GM23338 (cell line): ENCODE results near the gene SEC22A. TPM values are rescaled to one million over a fixed set of nuclear protein-coding genes. Genes with fewer than 3 reads are reported as not detected.

Experiments
- ATAC-seq: fragments of 200-7000 bp; cut with Tn5 transposase; 3 replicates; pipeline ENCODE4 v1.9.1; 2020
- DNase-seq: peaks from one replicate; pipeline ENCODE4 v3.0.0-alpha.2; 2015; ENCODE audit warnings: low spot score
- H2AFZ ChIP-seq: fragments of 200-600 bp; sonication (generic); 2 replicates; pipeline ENCODE4 v1.8.0; 2016; ENCODE audit warnings: antibody characterized with exemption, mild to moderate bottlenecking, moderate library complexity
- H3F3A ChIP-seq: fragments of 200-600 bp; sonication (generic); replicated peaks from 2 replicates; pipeline ENCODE4 v1.8.0; 2017; ENCODE audit warnings: antibody characterized with exemption, mixed run types, low read depth
- H3K27ac ChIP-seq: fragments of 200-600 bp; sonication (generic); 2 replicates; pipeline ENCODE4 v1.6.1; 2016; ENCODE audit warnings: low read depth
- H3K27me3 ChIP-seq: fragments of 200-600 bp; sonication (generic); 2 replicates; pipeline ENCODE4 v1.8.0; 2016; ENCODE audit warnings: mild to moderate bottlenecking, mixed run types, moderate library complexity; ENCODE audit not compliant: insufficient read depth
- H3K36me3 ChIP-seq: fragments of 200-600 bp; sonication (generic); 2 replicates; pipeline ENCODE4 v1.8.0; 2016; ENCODE audit warnings: mild to moderate bottlenecking; ENCODE audit not compliant: insufficient read depth
- H3K4me1 ChIP-seq: fragments of 200-600 bp; sonication (generic); 2 replicates; pipeline ENCODE4 v1.8.0; 2016; ENCODE audit warnings: mild to moderate bottlenecking, moderate library complexity; ENCODE audit not compliant: insufficient read depth
- H3K4me2 ChIP-seq: fragments of 200-600 bp; sonication (generic); 2 replicates; pipeline ENCODE4 v1.7.1; 2017; ENCODE audit warnings: mixed run types
- H3K4me3 ChIP-seq: fragments of 200-600 bp; sonication (generic); 2 replicates; pipeline ENCODE4 v1.6.1; 2016; ENCODE audit warnings: mixed run types
- H3K79me2 ChIP-seq: fragments of 200-600 bp; sonication (generic); replicated peaks from 2 replicates; pipeline ENCODE4 v1.8.0; 2017; ENCODE audit warnings: mild to moderate bottlenecking; ENCODE audit not compliant: insufficient read depth
- H3K9me2 ChIP-seq: fragments of 200-600 bp; sonication (generic); 2 replicates; pipeline ENCODE4 v1.8.0; 2017; ENCODE audit not compliant: insufficient read depth
- H4K20me1 ChIP-seq: fragments of 200-600 bp; sonication (generic); replicated peaks from 2 replicates; pipeline ENCODE4 v1.8.0; 2017; ENCODE audit warnings: mild to moderate bottlenecking; ENCODE audit not compliant: insufficient read depth
- H3K27ac Mint-ChIP-seq: 2 replicates; pipeline ENCODE4 v1.8.0; 2020; ENCODE audit warnings: inconsistent platforms, mild to moderate bottlenecking, moderate library complexity, mixed read lengths
- H3K27me3 Mint-ChIP-seq: 3 replicates; pipeline ENCODE4 v1.8.0; 2022; ENCODE audit warnings: low read depth, mild to moderate bottlenecking, moderate library complexity, mixed read lengths, inconsistent platforms; ENCODE audit not compliant: insufficient read depth, poor library complexity
- H3K36me3 Mint-ChIP-seq: 3 replicates; pipeline ENCODE4 v1.8.0; 2021; ENCODE audit warnings: low read depth, mild to moderate bottlenecking, inconsistent platforms, moderate library complexity, mixed read lengths
- H3K4me1 Mint-ChIP-seq: 3 replicates; pipeline ENCODE4 v1.8.0; 2020; ENCODE audit warnings: mild to moderate bottlenecking, inconsistent platforms, mixed read lengths
- H3K4me3 Mint-ChIP-seq: 3 replicates; pipeline ENCODE4 v1.8.0; 2021; ENCODE audit warnings: moderate library complexity, mild to moderate bottlenecking, inconsistent platforms, mixed read lengths
- H3K9me3 Mint-ChIP-seq: 3 replicates; pipeline ENCODE4 v1.8.0; 2020; ENCODE audit warnings: moderate library complexity, mild to moderate bottlenecking, inconsistent platforms, mixed read lengths
- CREB1 ChIP-seq: fragments of 250-450 bp; sonication (Bioruptor Pico); IDR thresholded peaks from 2 replicates; pipeline ENCODE4 v1.5.0; 2020; ENCODE audit warnings: low read depth, mild to moderate bottlenecking, moderate library complexity
- JUNB ChIP-seq: IDR thresholded peaks from one replicate; pipeline ENCODE4 v1.6.1; 2016; ENCODE audit warnings: antibody characterized with exemption; ENCODE audit not compliant: unreplicated experiment
- POLR2AphosphoS5 ChIP-seq: IDR thresholded peaks from 2 replicates; pipeline ENCODE4 v1.6.1; 2016; ENCODE audit warnings: antibody characterized with exemption, low read depth
- REST ChIP-seq: IDR thresholded peaks from one replicate; pipeline ENCODE4 v1.6.1; 2018; ENCODE audit warnings: antibody characterized with exemption; ENCODE audit not compliant: unreplicated experiment
- STAT1 ChIP-seq: IDR thresholded peaks from one replicate; pipeline ENCODE4 v1.6.1; 2016; ENCODE audit warnings: antibody characterized with exemption; ENCODE audit not compliant: unreplicated experiment
- polyA plus RNA-seq: library from polyadenylated mRNA; unstranded; fragments of >200 nt; fragmentation: Nextera tagmentation; extraction: Ambion mirVana; gene quantifications from 2 replicates; pipeline ENCODE4 v1.2.1, GENCODE V29; 2016
- total RNA-seq: library from RNA; depleted of rRNA; stranded (reverse); fragments of >200 nt; shearing (Covaris generic); gene quantifications from 2 replicates; pipeline ENCODE4 v1.2.3, GENCODE V29; 2014
- TF ChIP-seq, protein P1 (sequence below), 2 experiments: fragments of 200-600 bp in 1 of 2; sonication (generic) in 1 of 2; conservative IDR thresholded peaks; 2 replicates each; pipeline versions ENCODE4 v1.5.1 to v1.6.1; 2016 to 2017; ENCODE audit warnings: antibody characterized with exemption in 2 of 2, low read depth in 2 of 2, mild to moderate bottlenecking in 2 of 2, moderate library complexity in 1 of 2
- TF ChIP-seq, protein P2 (sequence below): IDR thresholded peaks from 2 replicates; pipeline ENCODE4 v1.6.1; 2016; ENCODE audit warnings: antibody characterized with exemption

Gene SEC22A
- total and polyA plus RNA-seq, 2 experiments from 2014 or later: 11.2 to 24.1 TPM

DNA sequence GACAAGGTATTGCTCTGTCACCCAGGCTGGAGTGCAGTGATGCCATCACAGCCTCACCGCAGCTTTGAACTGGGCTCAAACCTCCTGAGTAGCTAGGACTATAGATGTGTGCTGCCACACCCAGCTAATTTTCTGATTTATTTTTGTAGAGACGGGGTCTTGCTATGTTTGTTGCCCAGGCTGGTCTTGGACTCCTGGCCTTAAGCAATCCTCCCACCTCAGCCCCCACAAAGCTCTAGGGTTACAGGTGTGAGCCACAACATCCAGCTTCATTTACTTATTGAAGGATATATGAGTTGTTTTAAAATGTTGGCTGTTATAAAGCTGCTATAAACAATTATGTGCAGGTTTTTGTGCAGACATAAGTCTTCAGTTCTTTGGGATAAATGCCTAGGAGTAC, 62.2 kb downstream of the SEC22A start:
- no peak overlapping the region for H3K27ac ChIP-seq
- no peaks in the 10 kb centered on the region for H3K36me3 ChIP-seq
- Mint-ChIP-seq H3K36me3 (peaks cover 3% of the 10 kb centered on the region; the same call in 1 of the 3 replicates), H3K4me1 (peaks cover 3% of the 10 kb centered on the region; the same call in 2 of the 3 replicates), H3K9me3 (no peaks in the 10 kb centered on the region), H3K27me3 (no peaks in the 10 kb centered on the region), H3K27ac (no peak overlapping the region), H3K4me3 (no peak overlapping the region)
- H3K4me1 ChIP-seq: peaks cover 3% of the 10 kb centered on the region; the same call in 1 of the 2 replicates
- no peaks in the 10 kb centered on the region for H4K20me1 ChIP-seq
- DNase-seq (no peak), ATAC-seq (no peak)
- TF ChIP-seq STAT1: no peak
- no peak overlapping the region for H3K4me2 ChIP-seq
- H3K27me3 ChIP-seq: no peaks in the 10 kb centered on the region
- H2AFZ ChIP-seq: no peak overlapping the region
- no peak overlapping the region for H3K4me3 ChIP-seq
- no peaks in the 10 kb centered on the region for H3K79me2 ChIP-seq
- no peaks in the 10 kb centered on the region for H3F3A ChIP-seq
- no peaks in the 10 kb centered on the region for H3K9me2 ChIP-seq

DNA sequence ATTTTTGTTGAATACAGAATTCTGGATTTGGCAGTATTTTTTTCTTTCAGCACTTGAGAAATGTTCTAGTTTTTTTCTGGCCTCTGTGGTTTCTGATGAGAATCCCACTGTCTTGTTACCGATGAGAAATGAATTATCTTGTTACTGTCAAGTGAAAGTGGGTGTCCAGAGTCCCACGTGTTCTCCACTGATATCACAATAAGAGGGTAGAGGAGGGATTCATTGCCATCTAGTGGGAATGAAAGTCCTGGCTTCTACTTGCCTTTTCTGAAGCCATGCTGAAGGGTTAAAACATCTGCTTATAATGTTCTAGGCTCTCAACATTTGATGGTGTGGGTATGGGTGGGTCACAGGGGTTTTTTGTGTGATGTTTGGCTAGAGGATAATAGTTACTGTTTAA, 66.1 kb downstream of the SEC22A start:
- Histone ChIP-seq H4K20me1 (no peaks in the 10 kb centered on the region), H3K4me1 (peaks cover 4% of the 10 kb centered on the region), H3K4me3 (no peak overlapping the region), H3K4me2 (no peak overlapping the region), H3K9me2 (no peaks in the 10 kb centered on the region), H3K79me2 (no peaks in the 10 kb centered on the region), H2AFZ (no peak overlapping the region), H3K27me3 (no peaks in the 10 kb centered on the region), H3K27ac (no peak overlapping the region), H3K36me3 (no peaks in the 10 kb centered on the region), H3F3A (no peaks in the 10 kb centered on the region)
- no peak overlapping the region for H3K27ac Mint-ChIP-seq
- TF ChIP-seq, protein P1, sequence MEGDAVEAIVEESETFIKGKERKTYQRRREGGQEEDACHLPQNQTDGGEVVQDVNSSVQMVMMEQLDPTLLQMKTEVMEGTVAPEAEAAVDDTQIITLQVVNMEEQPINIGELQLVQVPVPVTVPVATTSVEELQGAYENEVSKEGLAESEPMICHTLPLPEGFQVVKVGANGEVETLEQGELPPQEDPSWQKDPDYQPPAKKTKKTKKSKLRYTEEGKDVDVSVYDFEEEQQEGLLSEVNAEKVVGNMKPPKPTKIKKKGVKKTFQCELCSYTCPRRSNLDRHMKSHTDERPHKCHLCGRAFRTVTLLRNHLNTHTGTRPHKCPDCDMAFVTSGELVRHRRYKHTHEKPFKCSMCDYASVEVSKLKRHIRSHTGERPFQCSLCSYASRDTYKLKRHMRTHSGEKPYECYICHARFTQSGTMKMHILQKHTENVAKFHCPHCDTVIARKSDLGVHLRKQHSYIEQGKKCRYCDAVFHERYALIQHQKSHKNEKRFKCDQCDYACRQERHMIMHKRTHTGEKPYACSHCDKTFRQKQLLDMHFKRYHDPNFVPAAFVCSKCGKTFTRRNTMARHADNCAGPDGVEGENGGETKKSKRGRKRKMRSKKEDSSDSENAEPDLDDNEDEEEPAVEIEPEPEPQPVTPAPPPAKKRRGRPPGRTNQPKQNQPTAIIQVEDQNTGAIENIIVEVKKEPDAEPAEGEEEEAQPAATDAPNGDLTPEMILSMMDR (conservative IDR thresholded peaks at IDR 0.05; ENCODE audit: low read depth in 2 of 2): peak; percentile 40 to 55
- TF ChIP-seq POLR2AphosphoS5: no peak
- DNase-seq: peak; percentile 34
- peaks cover 3% of the 10 kb centered on the region; the same call in 1 of the 3 replicates for H3K4me1 Mint-ChIP-seq
- H3K36me3 Mint-ChIP-seq: peaks cover 6% of the 10 kb centered on the region; the same call in 2 of the 3 replicates
- ATAC-seq: no peak; the same call in 2 of the 3 replicates
- no peaks in the 10 kb centered on the region for H3K27me3 Mint-ChIP-seq
- H3K9me3 Mint-ChIP-seq: no peaks in the 10 kb centered on the region
- no peak overlapping the region for H3K4me3 Mint-ChIP-seq

- no peaks in the 10 kb centered on the region for H3K27me3 Mint-ChIP-seq
- H3K27ac Mint-ChIP-seq: no peak overlapping the region
- H4K20me1 ChIP-seq: no peaks in the 10 kb centered on the region
- H3K9me3 Mint-ChIP-seq: no peaks in the 10 kb centered on the region
- no peaks in the 10 kb centered on the region for H3K79me2 ChIP-seq
- no peak overlapping the region for H3K27ac ChIP-seq
- H3K4me2 ChIP-seq: no peak overlapping the region
- peaks cover 9% of the 10 kb centered on the region for H3K4me1 ChIP-seq
- peaks cover 9% of the 10 kb centered on the region; the same call in 2 of the 3 replicates for H3K4me1 Mint-ChIP-seq
- no peak overlapping the region for H3K4me3 Mint-ChIP-seq
- no peaks in the 10 kb centered on the region for H3K9me2 ChIP-seq
- no peaks in the 10 kb centered on the region for H3K36me3 ChIP-seq
- no peaks in the 10 kb centered on the region for H3F3A ChIP-seq
- peaks cover 6% of the 10 kb centered on the region; the same call in 2 of the 3 replicates for H3K36me3 Mint-ChIP-seq
- no peaks in the 10 kb centered on the region for H3K27me3 ChIP-seq
- H2AFZ ChIP-seq: no peak overlapping the region
- ATAC-seq (no peak), DNase-seq (no peak)
- H3K4me3 ChIP-seq: no peak overlapping the region
- no peak for TF ChIP-seq STAT1
- TF ChIP-seq, protein P1 (conservative IDR thresholded peaks at IDR 0.05; ENCODE audit: low read depth in 2 of 2): no peak
- TF ChIP-seq CREB1: no peak
- TF ChIP-seq REST: no peak
- TF ChIP-seq, protein P2, sequence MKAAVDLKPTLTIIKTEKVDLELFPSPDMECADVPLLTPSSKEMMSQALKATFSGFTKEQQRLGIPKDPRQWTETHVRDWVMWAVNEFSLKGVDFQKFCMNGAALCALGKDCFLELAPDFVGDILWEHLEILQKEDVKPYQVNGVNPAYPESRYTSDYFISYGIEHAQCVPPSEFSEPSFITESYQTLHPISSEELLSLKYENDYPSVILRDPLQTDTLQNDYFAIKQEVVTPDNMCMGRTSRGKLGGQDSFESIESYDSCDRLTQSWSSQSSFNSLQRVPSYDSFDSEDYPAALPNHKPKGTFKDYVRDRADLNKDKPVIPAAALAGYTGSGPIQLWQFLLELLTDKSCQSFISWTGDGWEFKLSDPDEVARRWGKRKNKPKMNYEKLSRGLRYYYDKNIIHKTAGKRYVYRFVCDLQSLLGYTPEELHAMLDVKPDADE: no peak
- no peak for TF ChIP-seq JUNB
- no peak for TF ChIP-seq POLR2AphosphoS5
Observed at GRCh38 chr3:123270818-123271217, 69.1 kb downstream of the SEC22A start.
